ENCODE results near the gene CYB5B.

- no peak for TF ChIP-seq POLR2A (IDR thresholded peaks at IDR 0.05; ENCODE audit: low read depth, low read length)
- TF ChIP-seq TAF1 (IDR thresholded peaks at IDR 0.05; ENCODE audit: low read depth, low read length) = no peak
Measured at GRCh38 chr16:69477546-69477945, 53.1 kb downstream of the CYB5B start.
